Measurements from ENCODE around the gene IDUA. TPM values are rescaled to one million over a fixed set of nuclear protein-coding genes. Genes with fewer than 3 reads are reported as not detected.
A peak's percentile ranks its signal among the peaks of the same experiment; 100 is the strongest.
"Not testable (repeated sequence)": the region's sequence is repeated elsewhere in the genome, so short reads cannot be mapped to it uniquely, and the experiment has no call there.

IDUA gene
- total RNA-seq, 1 donor from 2014 or later, result 10.2 TPM

DNA sequence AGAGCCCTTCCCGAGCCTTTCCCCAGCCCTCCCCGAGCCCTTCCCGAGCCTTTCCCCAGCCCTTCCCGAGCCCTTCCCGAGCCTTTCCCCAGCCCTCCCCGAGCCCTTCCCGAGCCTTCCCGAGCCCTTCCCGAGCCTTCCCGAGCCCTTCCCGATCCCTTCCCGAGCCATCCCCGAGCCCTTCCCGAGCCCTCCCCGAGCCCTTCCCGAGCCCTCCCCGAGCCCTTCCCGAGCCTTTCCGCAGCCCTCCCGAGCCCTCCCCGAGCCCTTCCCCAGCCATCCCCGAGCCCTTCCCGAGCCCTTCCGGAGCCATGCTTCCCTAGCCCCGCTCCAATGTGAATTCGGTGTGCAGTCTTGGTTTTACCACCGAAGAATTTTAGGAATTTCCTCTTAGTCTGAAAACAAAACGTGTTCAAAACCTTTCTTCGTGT, 59.8 kb downstream of the IDUA start:
- DNase-seq, result peak; percentile 81

DNA sequence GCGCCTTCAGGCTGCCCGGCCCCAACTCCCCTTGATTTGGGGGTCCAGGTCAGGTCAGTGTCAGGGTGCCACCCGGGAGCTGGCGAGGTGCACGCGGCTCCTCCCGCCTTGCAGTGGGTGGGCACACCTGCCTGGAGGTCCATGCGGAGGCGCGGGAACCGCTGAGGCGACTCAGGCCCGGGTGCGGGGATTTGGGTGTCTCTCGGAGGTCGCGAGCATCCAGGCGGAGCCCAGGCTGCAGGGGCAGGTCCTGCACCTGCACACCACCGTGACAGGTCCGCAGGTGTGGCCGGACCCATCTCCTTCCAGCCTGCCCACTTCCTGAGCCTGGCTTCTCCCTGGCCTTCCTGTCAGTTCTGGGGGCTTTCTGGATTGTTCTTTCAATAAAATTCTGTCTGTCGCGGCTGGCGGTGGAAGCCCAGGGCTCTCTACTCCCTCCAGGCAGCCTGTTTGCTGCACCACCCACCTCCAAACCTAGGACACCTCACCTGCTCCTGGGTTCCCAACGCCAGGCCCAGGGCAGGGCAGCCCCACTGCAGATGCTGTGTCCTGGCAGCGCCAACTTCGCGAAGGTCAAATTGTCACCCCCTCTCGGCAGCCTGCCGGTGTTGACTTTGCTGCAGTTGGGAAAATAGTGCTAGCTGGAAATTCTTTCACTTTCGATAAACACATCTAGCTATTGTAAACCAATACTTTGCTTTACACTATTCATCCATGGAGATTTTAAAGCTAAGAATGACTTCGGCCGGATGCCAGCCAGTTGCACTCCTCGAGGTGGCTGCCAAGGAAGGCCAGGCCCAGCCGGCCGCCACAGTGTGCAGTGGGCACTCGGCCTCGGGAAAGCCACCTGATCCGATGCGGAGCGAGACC, 60.5 kb downstream of the IDUA start:
- no peak for DNase-seq

DNA sequence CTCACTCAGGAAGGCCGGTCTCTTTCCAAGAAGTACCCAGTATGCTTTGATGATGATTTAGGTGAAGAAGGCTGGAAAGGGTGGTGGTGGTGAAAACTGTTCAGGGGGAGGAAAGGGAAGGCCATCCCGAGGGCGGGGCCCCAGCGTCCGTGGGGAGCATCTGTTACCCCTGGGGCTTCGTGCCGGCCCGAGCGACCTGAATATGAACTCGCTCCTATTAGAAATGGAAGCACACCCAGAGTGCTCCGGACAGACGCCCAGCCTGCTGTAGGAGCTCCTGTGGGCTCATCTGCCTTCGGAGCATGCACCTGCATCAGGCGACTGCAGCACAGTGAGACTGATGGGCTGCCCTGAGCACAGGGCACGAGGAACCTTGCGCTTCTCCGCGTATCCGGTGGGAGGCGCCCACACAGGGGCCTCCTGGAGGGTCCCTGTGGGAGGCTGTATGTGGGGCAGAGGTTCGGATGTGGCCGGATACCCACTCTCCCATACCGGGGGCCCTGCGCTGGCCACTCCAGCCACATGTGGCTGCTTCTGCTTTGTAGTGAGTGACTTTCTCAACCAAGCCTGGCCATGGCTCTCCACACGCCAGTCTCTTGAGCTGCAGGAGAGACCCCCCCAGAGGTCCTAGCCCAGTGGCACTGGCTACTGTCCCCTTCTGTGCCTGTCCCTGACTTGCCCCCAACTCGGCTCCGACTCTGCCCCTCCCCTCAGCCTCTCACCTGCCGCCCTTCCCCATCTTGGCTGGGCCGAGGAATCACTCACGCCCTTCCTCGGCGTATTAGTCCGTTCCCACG, 61.3 kb downstream of the IDUA start:
- no peak for DNase-seq

DNA sequence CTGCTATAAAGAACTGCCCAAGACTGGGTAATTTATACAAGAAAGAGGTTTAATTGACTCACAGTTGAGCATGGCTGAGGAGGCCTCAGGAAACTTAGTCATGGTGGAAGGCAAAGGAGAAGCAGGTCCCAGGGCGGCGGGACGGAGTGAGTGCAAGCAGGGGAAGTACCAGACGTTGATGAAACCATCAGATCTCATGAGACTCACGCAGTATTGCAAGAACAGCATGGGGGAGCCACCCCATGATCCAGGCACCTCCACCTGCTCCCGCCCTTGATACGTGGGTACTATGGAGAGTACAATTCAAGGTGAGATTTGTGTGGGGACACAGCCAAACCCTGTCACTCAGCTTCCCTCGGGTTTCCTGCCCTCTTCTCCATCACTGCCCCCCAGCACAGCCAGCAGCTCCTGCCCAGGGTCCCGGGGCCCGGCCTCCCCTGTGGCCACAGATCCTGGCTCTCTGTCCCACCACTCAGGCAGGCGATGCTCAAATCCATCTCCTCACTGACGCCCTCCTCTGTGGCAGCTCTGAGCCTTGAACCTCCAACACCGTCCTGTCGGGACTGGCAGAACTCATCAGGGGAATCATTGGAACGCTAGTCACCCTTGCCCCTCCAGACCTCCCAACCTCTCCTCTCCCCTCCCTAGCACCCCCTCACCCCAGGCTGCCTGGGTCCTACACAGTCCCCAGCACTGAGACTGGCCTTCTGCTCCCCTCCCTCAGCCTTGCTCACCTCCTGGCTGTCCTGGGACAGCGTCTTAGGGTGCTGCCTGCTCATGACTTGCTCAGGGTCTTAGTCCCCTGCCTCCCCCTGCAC, 62.1 kb downstream of the IDUA start:
- no peak for DNase-seq

DNA sequence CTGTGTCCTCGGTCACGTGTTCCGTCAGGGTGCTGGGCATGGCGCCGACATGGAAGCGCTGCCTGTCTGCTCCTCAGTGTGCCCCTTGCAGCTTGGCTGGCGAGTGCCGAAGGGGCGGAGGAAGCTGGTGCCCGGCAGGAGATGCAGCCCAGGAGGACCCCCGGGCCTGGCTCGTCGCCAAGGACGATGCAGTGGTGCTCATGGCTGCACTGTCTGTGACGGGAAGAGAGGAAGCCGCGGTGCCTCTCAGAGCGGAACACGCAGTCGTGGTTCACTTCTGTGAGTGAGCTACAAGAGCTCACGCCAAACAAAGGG, 62.7 kb downstream of the IDUA start:
- no peak for DNase-seq

DNA sequence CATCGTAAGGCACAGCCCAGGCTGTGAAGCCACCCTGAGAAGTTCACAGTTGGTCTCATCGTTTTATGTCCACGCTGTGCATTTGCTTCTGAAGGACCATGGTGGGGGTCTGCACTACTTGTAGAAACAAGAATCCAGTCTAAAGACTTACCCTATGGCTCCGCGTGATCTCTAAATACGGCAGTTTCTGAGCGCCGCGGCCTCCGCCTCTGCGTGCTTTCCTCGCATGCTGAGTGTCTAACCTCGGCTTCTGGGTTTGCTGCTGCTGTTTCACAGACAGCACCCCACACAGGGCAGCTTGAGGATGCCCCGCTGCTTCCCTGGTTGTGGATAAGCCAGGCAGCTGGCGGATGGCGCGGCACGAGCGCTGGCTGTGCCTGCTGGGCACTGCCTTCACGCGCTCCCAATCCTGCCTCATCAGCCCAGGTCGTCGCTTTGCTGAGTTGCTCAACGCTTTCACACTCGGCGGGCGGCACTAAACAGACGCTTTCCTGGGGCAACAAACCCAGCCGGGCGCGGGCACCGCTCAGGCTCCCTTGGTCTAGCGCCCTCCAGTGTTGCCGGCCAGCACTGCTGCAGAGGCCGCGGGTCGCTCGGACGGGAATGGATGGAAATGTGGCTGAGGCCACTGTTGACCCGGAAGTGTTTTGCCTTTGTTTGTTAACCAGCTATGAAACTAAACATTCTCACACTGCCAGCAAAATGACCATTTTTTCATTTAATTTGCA, 63.8 kb downstream of the IDUA start:
- no peak for DNase-seq

DNA sequence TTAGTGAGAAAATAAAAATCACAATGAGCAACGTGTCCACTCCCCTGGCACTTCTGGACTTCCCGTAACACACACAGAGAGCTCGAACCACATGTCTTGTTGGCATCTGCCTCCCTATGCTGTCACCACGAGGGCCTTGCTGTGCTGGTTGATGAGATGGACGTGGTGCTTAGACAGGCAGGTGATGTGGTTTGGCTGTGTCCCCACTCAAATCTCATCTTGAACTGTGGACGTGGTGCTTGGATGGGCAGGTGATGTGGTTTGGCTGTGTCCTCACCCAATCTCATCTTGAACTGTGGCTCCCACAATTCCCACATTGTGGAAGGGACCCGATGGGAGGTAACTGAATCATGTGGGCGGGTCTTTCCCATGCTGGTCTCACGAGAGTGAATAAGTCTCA, 64.6 kb downstream of the IDUA start:
- DNase-seq, result no peak

DNA sequence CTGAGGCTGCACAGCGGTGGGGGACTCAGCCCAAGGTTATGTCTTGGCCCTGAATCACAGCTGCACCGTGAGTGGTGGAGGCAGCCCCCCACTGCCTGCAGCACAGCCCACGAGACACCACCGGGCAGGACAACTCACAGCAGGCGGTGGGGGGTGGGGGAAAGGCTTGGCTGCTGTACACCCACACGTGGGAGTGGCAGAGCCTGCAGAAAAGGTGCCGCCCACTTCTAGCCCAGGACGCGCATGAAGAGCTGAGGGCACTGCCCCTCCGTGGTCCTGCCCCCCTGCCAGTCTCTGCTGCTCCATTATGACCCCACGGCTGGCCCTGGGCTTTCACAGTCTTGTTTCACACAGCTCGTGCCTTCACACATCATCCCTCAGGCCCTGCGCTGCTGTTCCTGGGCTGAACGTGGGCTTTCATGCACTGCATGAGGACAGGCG, 65.4 kb downstream of the IDUA start:
- no peak for DNase-seq

DNA sequence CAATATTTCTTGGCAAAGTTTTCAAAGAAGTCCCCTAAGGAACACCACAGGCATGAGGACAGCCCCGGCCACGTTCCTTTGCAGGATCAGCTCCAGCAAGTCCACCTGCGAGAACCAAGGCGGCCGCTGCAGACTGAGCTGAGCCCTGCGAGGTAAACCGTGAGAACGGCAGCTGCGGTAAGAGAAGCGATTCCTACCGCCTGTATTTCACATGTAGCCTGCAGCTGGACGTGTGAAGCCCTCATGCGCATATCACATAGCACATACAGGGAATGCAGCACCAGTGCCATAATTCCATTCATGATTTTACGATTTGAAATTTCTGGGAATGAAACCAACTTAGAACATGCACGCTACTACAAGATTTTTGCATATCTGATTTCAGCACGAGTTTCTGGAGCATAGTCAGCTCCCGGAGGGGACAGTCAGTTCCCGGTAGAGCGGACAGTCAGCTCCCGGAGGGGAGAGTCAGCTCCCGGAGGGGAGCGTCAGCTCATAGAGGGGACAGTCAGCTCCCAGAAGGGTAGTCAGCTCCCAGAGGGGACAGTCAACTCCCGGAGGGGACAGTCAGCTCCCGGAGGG, 66.3 kb downstream of the IDUA start:
- DNase-seq, result peak; percentile 88

DNA sequence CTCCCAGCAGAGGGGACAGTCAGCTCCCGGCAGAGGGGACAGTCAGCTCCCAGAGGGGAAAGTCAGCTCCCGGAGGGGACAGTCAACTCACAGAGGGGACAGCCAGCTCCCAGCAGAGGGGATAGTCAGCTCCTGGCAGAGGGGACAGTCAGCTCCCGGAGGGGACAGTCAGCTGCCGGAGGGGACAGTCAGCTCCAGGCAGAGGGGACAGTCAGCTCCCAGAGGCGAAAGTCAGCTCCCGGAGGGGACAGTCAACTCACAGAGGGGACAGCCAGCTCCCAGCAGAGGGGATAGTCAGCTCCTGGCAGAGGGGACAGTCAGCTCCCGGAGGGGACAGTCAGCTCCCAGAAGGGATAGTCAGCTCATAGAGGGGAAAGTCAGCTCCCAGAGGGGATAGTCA, 67.0 kb downstream of the IDUA start:
- DNase-seq, result not testable (repeated sequence)

Other genes starting within 250 kb of the IDUA start
- not detected for gene CPLX1, start 160.9 kb upstream of the IDUA start, total RNA-seq
- gene GAK, start 54.7 kb upstream of the IDUA start, total RNA-seq, result 46.7 TPM
- 16.7 TPM for gene TMEM175, start 54.6 kb upstream of the IDUA start, total RNA-seq
- gene DGKQ, start 13.5 kb upstream of the IDUA start, total RNA-seq, result 8.6 TPM
- gene SLC26A1, start 6.4 kb downstream of the IDUA start, total RNA-seq, result 0.31 TPM
- 68.3 TPM for gene FGFRL1, start 24.6 kb downstream of the IDUA start, total RNA-seq
- gene RNF212, start 126.5 kb downstream of the IDUA start, total RNA-seq, result 4.0 TPM
- 517 TPM for gene SPON2, start 185.5 kb downstream of the IDUA start, total RNA-seq

Measured in tongue (tissue), 2 donors.